Esophagus squamous epithelium (tissue), 5 donors: ENCODE measurements around the gene LRRC53. TPM values are rescaled to one million over a fixed set of nuclear protein-coding genes. Genes with fewer than 3 reads are reported as not detected.

ENCODE experiments used
- DNase-seq: peaks from one replicate; lab custom pipeline; 2025; lab: John Stamatoyannopoulos, UW
- H3K27ac ChIP-seq, 4 donors: fragments of 200-600 bp; sonication (generic); one replicate each; pipeline ENCODE4 v1.5.1; 2016 to 2019; ENCODE audit warnings: mild to moderate bottlenecking in 1 of 4
- H3K27me3 ChIP-seq, 4 donors: fragments of 200-600 bp; sonication (generic); 1 replicate in 3 of 4; 2 replicates in 1 of 4; pipeline versions ENCODE4 v1.5.1 to v1.6.0; 2017 to 2021; ENCODE audit warnings: antibody characterized with exemption in 1 of 4
- H3K36me3 ChIP-seq, 3 donors: fragments of 200-600 bp; sonication (generic); one replicate each; pipeline ENCODE4 v1.5.1; 2016 to 2019
- H3K4me1 ChIP-seq, 3 donors: fragments of 200-600 bp; sonication (generic); one replicate each; pipeline ENCODE4 v1.5.1; 2017 to 2019
- H3K4me3 ChIP-seq, 4 donors: fragments of 200-600 bp; sonication (generic); 1 replicate in 3 of 4; 2 replicates in 1 of 4; pipeline ENCODE4 v1.5.1; 2016 to 2019; ENCODE audit warnings: mild to moderate bottlenecking in 2 of 4, moderate library complexity in 1 of 4
- H3K9me3 ChIP-seq, 3 donors: fragments of 200-600 bp; sonication (generic); one replicate each; pipeline ENCODE4 v1.5.1; 2016 to 2019
- POLR2A ChIP-seq, 4 donors: fragments of 450-650 bp; IDR thresholded peaks; one replicate each; pipeline ENCODE4 v1.6.1; 2017; ENCODE audit warnings: antibody characterized with exemption in 4 of 4, mild to moderate bottlenecking in 4 of 4, moderate library complexity in 3 of 4
- WGBS, 2 donors: methylation state at CpG; one replicate each; pipeline ENCODE4 v1.1.5; 2018; 5-methylcytosine and 5-hydroxymethylcytosine counted together
- intact Hi-C: fragments of 100-400 bp; cut with DNase I; formaldehyde crosslinking; loops from one replicate; pipeline ENCODE4 v1.15.0; 2022
- total RNA-seq, 4 donors: library from RNA; depleted of rRNA; stranded (reverse); fragments of >200 nt; gene quantifications; one replicate each; pipeline ENCODE4 v1.1.0, GENCODE V29; 2016
- TF ChIP-seq, protein P1 (sequence below), 6 experiments: fragments of 450-650 bp in 4 of 6; fragments of 200-600 bp in 2 of 6; sonication (generic) in 2 of 6; IDR thresholded peaks; one replicate each; pipeline ENCODE4 v1.5.1; 2016 to 2019; ENCODE audit warnings: antibody characterized with exemption in 6 of 6, mild to moderate bottlenecking in 4 of 6, moderate library complexity in 4 of 6
- donor health status: DM: yes; HTN: yes; CAD: no.

LRRC53 gene
- total RNA-seq, 4 donors from 2014 or later, result not detected

DNA sequence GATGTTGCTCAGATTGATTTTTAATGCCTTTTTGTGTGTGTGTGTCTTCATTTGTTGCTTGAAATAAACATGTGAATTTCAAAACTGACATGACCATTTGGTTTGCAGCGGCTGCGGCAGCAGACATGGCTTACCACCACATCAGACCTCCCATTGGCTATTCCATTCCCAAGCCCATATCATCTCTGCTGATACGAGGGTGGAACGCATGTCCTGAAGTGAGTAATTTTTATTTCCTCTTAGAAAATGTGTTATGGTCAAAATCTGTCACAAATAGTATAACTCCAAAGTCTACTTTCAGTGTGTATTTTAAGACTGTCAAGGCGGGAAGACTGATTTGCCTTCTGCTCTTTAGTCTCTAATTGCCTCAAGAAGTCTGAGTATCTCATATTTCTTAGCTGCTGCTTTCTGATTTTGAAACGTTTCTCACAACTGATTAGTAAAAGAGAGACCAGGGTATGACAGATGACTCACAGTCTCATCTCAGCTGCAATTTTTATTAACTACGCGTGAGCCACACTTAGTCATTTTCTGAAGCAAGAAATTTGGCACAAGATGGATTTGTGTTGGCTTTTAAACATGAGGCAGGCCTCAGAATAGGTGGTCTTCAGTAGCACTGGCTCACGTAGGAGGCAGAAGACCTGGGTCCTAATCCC lies 49.0 kb downstream of the LRRC53 start:
- Histone ChIP-seq H3K4me1 (no peaks in the 10 kb centered on the region), H3K27me3 (no peaks in the 10 kb centered on the region), H3K4me3 (no peak overlapping the region), H3K36me3 (no peaks in the 10 kb centered on the region), H3K27ac (peak overlapping the region in 2 of 4 donors; percentile 38 to 52), H3K9me3 (no peaks in the 10 kb centered on the region)
- 53 to 57% methylated on average over 9 of the region's 9 CpGs for WGBS, 2 donors
- intact Hi-C loops, result no loop called here
- TF ChIP-seq, protein P1, sequence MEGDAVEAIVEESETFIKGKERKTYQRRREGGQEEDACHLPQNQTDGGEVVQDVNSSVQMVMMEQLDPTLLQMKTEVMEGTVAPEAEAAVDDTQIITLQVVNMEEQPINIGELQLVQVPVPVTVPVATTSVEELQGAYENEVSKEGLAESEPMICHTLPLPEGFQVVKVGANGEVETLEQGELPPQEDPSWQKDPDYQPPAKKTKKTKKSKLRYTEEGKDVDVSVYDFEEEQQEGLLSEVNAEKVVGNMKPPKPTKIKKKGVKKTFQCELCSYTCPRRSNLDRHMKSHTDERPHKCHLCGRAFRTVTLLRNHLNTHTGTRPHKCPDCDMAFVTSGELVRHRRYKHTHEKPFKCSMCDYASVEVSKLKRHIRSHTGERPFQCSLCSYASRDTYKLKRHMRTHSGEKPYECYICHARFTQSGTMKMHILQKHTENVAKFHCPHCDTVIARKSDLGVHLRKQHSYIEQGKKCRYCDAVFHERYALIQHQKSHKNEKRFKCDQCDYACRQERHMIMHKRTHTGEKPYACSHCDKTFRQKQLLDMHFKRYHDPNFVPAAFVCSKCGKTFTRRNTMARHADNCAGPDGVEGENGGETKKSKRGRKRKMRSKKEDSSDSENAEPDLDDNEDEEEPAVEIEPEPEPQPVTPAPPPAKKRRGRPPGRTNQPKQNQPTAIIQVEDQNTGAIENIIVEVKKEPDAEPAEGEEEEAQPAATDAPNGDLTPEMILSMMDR (IDR thresholded peaks at IDR 0.05), result no peak
- no peak for TF ChIP-seq POLR2A (IDR thresholded peaks at IDR 0.05)
- no peak for DNase-seq

DNA sequence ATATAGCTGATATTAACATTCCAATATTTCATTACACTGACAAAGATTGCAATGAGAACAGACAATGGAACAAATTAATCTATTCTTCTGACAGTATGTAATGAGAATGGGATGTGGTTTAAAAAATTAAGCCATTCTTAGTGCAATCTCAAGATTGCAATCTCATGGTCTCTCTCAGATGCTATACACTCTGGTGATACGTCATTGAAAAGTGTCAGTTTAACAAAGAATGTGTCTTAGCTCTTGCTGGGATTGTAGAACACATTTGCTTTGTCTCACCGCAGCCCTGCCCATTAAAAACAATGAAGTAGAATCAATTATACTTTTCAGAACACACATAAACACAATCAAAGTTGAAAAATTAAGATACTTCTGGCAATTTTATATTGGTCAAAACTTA lies 55.2 kb downstream of the LRRC53 start:
- Histone ChIP-seq H3K27me3 (no peaks in the 10 kb centered on the region), H3K4me3 (no peak overlapping the region), H3K27ac (no peak overlapping the region), H3K4me1 (no peaks in the 10 kb centered on the region), H3K9me3 (no peaks in the 10 kb centered on the region), H3K36me3 (no peaks in the 10 kb centered on the region)
- no peak for DNase-seq
- intact Hi-C loops, result no loop called here
- 60 to 77% methylated on average over 2 of the region's 2 CpGs for WGBS, 2 donors
- no peak for TF ChIP-seq POLR2A (IDR thresholded peaks at IDR 0.05)
- TF ChIP-seq, protein P1 (IDR thresholded peaks at IDR 0.05), result no peak

DNA sequence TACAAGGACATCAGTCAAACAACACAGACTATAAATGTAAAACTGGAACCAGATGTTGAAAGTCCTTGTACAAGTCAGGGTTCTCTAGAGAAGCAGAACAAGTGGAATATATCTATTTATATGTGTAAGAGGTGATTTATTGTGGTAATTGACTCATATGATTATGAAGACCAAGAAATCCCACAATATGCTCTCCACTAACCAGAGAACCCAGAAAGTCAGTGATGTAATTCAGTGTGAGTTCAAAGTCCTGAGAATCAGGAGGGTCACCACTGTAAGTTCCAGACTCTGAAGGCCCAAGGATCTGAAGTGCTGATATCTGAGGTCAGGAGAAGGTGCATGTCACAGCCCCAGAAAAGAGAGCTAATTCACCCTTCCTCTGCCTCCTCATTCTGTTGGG lies 57.0 kb downstream of the LRRC53 start:
- no peak overlapping the region for H3K4me3 ChIP-seq
- H3K27ac ChIP-seq, result no peak overlapping the region
- no peaks in the 10 kb centered on the region for H3K27me3 ChIP-seq
- TF ChIP-seq, protein P1 (IDR thresholded peaks at IDR 0.05), result no peak
- TF ChIP-seq POLR2A (IDR thresholded peaks at IDR 0.05), result no peak
- no peaks in the 10 kb centered on the region for H3K36me3 ChIP-seq
- intact Hi-C loops, result no loop called here
- DNase-seq, result no peak
- H3K9me3 ChIP-seq, result no peaks in the 10 kb centered on the region
- no peaks in the 10 kb centered on the region for H3K4me1 ChIP-seq

DNA sequence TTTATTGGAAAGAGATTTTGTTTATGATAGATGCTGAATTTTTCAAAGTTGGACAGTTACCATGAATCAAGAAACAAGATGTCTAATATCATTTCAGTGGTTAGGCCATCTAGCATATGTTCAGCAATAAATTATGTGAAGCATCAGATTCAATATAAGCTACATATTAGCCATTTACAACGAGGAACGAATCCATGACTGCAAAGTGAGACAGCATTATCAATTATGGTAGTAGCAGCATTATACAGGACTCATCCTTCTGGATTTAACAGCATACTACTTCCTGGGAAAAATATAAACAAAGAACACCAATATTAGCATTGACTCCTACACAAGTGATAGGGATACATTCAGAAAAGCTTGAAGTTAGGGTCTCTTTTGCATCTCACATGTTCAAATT lies 59.1 kb downstream of the LRRC53 start:
- whole genome bisulfite sequencing, 2 donors, result 47 to 58% methylated on average over 2 of the region's 2 CpGs
- DNase-seq, result no peak
- H3K36me3 ChIP-seq, result no peaks in the 10 kb centered on the region
- intact Hi-C loops, result no loop called here
- TF ChIP-seq, protein P1 (IDR thresholded peaks at IDR 0.05), result no peak
- TF ChIP-seq POLR2A (IDR thresholded peaks at IDR 0.05), result no peak
- no peaks in the 10 kb centered on the region for H3K27me3 ChIP-seq
- H3K9me3 ChIP-seq, result no peaks in the 10 kb centered on the region
- H3K4me1 ChIP-seq, result no peaks in the 10 kb centered on the region
- no peak overlapping the region for H3K4me3 ChIP-seq
- no peak overlapping the region for H3K27ac ChIP-seq

DNA sequence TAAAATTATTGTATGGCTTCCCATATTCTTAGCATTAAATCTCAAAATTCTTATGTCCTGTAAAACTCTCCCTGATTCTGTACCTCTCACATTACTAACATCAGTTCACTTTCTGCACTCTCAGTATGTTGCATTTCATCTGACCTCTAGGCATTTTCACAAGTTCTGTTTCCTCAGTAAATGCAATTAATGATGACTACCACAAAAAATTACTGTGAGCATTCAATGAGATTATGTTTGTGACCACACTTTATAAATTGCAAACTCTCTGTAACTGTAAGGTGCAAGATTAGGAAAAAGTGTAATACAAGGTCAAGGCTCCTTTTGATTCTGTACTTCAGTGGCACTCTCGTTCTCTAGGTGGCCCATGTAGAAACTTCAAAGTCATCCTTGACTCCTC lies 60.4 kb downstream of the LRRC53 start:
- DNase-seq, result no peak
- no peaks in the 10 kb centered on the region for H3K27me3 ChIP-seq

More for the DNA sequence above, 60.4 kb downstream of the LRRC53 start:
- H3K36me3 ChIP-seq, result no peaks in the 10 kb centered on the region
- no peak overlapping the region for H3K4me3 ChIP-seq
- intact Hi-C loops, result no loop called here
- no peaks in the 10 kb centered on the region for H3K4me1 ChIP-seq
- H3K27ac ChIP-seq, result no peak overlapping the region
- TF ChIP-seq POLR2A (IDR thresholded peaks at IDR 0.05), result no peak
- TF ChIP-seq, protein P1 (IDR thresholded peaks at IDR 0.05), result no peak
- WGBS, 2 donors, result 41 to 77% methylated on average over 1 of the region's 1 CpG
- no peaks in the 10 kb centered on the region for H3K9me3 ChIP-seq
